Inferior parietal cortex (tissue), 1 donor: Measurements from ENCODE around the gene PRRC2C.
"Not testable (repeated sequence)": the region's sequence is repeated elsewhere in the genome, so short reads cannot be mapped to it uniquely, and the experiment has no call there.

Experiments
- DNase-seq: peaks from one replicate; pipeline ENCODE4 v3.0.0-alpha.2; 2016; ENCODE audit errors: extremely low spot score

The PRRC2C gene

GRCh38 chr1:171485375-171486047, at the start of gene PRRC2C:
Gene PRRC2C (plus strand): TSS chr1:171485530. CDS start chr1:171512089, 26,559 bp downstream.
- peak; percentile 99 for DNase-seq

- no peak for DNase-seq
Measured at GRCh38 chr1:171438441-171438840, 46.9 kb upstream of the PRRC2C start.

DNA sequence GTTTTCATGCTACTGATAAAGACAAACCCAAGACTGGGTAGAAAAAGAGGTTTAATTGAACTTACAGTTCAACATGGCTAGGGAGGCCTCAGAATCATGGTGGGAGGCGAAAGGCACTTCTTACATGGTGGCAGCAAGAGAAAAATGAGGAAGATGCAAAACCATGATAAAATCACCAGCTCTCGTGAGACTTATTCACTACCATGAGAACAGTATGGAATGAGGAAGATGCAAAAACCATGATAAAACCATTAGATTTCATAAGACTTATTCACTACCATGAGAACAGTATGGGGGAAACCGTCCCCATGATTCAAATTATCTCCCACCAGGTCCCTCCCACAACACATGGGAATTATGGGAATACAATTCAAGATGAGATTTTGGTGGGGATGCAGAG, 45.1 kb upstream of the PRRC2C start:
- DNase-seq = not testable (repeated sequence)

DNA sequence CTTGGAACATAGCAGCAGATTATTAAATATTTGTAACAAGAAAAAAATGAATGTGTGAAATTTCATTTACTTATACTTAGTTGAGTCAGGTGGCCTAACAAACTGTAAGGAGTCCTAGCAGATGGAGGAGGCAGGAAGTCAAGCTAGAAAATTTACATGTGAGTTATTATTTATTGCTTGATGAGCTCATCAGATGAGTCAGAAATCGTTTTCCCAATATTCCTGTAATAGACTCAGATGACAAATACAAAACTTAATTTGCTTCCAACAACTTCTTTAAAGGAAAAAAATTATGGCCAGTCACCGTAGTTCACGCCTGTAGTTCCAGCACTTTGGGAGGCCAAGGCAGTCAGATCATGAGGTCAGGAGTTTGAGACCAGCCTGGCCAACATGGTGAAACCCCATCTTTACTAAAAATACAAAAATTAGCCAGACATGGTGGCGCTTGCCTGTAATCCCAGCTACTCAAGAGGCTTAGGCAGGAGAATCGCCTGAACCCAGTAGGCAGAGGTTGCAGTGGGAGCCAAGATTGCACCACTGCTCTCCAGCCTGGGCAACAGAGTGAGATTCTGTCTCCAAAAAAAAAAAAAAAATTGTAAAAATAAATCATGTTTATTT, 43.9 kb upstream of the PRRC2C start:
- not testable (repeated sequence) for DNase-seq

DNA sequence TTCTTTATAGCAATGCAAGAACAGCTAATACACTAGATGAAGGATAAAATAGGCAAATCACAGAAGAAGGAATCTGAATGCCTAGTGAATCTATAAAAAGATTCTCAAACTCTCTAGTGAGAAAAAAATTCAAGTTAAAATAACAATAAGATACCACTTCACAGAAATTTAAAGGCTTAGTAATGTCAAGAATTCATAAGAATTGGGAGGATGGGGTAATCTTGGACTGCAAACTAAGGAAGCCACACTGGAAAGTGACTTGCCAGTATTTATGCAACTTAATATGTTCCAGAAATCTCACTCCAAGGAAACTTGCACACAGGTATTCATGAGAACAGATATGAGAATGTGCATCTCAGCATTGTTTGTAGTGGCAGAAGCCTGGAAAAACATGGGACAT, 38.9 kb upstream of the PRRC2C start:
- no peak for DNase-seq

DNA sequence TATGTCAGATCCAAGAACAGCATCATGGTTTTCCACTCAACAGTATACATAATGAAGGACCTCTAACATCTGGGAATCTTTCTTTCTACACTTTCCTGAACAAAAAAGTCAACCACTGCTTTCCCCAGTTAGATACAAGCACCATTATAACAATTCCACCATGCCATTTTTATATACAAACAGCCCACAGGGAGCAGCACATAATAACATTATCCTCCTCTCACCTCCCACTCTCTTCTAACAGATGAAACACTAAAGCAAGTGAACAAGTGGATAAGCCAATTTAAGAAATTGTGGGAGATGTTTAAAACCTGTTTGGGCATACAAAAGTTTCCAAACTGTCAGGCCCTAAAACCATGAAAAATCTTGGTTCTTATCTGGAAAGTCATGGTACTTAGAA, 29.4 kb upstream of the PRRC2C start:
- DNase-seq = peak; percentile 16

DNA sequence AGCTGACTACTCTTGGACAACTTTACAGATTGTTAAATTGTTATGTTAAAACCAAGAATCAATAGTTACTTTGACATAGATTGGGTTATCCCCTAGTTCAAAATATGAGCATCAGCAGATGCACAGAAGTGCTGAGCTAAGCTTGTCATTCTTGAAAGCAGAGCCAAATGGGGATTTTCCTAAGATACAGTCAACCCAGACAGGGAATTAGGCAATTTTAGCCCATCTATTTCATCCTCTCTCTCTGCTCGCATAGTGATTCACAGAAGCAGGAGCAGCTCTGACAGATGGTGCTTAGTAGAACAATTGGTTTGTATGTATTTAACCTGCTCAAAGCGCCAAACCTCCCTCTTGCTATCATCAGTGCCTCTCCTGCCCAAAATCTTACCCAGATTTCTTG, 27.9 kb upstream of the PRRC2C start:
- DNase-seq = peak; percentile 53

DNA sequence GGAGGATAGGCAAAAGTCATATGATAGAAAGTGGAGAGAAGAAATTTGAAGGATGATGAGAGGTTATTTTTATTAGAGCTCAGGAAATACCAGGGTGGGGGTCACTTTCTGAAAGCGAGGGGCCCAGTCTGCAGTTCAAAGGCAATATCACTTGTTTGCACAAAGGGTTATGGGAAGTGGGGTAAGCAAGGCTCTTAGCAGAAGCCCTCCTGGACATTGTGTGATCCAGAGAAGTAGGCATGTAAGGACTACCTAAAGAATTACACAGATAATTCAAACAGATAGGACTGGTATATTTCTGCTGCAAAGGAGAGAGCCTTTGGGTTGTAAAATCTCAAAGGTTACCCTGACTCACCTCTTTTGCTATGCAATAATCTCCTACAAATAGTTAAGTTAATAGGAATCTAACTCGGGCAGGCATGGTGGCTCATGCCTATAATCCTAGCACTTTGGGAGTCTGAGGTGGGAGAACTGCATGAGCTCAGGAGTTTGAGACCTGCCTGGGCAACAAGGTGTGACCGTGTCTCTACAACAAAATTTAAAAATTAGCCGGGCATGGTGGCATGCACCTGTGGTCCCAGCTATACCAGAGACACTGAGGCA, 25.2 kb upstream of the PRRC2C start:
- DNase-seq = no peak

DNA sequence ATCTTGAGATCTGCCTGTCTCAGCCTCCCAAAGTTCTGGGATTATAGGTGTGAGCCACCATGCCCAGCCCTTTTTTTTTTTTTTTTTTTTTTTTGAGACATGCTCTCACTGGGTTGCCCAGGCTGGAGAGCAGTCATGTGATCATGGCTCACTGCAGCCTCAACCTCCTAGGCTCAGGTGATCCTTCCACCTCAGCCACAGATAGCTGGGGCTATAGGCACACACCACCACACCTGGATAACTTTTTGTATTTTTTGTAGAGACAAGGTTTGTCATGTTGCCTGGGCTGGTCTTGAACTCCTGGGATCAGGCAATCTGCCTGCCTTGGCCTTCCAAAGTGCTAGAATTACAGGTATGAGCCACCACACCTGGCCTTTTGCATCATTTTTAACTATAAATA, 17.7 kb upstream of the PRRC2C start:
- no peak for DNase-seq

DNA sequence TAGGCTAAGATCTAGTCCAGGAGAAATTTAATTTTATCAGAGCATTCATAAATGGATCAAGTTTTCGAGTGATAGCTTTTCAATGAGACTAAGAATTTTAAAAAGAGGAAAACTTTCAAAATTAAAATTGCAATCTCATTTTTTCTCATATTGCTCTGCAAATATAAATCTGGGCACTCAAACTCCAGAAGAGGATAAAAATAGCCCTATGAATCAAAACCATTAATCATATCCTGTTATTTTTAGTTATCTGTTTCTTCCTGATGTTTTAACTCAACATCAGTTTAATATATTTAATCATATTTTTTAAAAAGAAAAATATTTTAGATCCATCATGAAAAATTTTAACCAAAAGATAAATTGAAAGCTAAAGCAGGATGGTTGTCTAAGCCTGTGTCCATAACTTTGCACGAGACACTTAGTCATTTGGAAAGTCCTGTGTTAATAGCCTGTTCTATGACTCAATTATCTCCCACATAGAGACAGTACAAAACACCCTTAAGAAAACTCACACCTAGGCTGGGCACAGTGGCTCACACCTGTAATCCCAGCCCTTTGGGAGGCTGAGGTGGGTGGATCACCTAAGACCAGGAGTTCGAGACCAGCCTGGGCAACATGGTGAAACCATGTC, 17.1 kb upstream of the PRRC2C start:
- DNase-seq = no peak

DNA sequence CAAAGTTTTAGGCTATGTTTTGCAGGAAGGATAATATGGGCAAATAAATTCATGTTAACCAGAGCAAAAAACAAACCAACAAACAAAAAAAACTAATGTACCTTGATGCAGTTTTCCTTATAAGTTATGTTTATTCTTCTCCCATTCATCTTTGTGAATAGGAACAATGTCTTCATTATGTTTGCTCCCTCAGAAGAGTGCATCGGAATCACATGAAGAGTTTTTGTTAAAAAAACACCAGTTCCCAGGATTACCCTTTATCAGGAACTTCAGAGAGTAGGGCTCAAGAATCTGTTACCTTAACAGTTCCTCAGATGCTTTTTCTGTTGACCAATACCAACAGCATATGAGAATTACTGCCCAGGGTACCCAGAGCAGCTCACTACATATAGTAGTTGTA, 14.6 kb upstream of the PRRC2C start:
- no peak for DNase-seq

DNA sequence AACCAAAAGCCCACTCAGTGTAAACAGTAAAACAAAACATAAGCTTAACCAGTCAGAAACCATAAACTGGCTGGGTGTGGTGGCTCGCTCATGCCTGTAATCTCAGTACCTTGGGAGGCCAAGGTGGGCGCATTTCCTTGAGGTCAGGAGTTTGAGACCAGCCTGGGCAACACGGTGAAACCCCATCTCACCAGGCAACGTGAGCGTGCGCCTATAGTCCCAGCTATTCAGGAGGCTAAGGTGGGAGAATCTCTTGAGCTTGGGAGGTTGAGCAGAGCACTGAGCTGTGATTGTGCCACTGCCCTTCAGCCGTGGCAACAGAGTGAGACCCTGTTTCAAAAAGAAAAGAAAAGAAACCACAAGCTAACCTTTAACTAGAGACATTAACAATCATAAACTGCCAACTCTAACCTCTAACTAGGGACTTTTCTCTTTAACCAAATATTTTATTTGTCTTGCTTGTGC, 13.1 kb upstream of the PRRC2C start:
- no peak for DNase-seq

- DNase-seq = no peak
Measured at GRCh38 chr1:171476829-171477228, 8.5 kb upstream of the PRRC2C start.

DNA sequence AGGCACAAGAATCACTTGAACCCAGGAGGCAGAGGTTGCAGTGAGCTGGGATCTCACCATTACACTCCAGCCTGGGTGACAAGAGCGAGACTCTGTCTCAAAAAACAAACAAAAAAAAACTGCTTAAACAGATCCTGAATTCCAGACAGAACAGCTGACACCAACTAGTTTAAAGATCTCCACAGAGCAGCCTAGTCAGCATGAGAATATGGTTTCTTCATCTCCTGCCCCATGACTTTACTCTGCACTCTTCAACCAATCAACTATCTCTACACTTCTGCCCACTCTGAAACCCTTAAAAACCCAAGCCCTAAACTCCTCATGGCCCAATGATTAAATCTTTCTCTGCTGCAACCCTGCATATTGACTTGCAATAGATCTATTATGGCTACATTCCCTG, 7.5 kb upstream of the PRRC2C start:
- DNase-seq = no peak

DNA sequence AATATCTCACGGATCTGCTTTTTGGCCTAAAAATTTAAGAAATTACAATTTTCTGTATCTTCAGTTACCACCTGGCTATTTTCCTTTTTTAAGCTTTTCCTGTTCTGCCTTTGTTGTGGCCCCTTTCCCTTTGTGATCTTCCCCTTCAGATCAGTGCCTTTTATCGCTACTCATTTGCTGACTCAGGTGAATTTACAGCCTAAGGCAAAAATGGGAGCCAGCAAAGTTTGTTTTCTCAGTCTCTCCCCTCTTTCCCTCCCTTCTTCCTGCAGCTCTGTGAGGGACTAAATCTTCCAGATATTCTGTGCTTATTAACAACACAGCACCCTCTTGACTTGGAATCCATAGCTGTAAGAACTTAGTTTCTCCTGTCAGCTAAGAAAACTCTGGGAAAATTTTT, 5.3 kb upstream of the PRRC2C start:
- no peak for DNase-seq

DNA sequence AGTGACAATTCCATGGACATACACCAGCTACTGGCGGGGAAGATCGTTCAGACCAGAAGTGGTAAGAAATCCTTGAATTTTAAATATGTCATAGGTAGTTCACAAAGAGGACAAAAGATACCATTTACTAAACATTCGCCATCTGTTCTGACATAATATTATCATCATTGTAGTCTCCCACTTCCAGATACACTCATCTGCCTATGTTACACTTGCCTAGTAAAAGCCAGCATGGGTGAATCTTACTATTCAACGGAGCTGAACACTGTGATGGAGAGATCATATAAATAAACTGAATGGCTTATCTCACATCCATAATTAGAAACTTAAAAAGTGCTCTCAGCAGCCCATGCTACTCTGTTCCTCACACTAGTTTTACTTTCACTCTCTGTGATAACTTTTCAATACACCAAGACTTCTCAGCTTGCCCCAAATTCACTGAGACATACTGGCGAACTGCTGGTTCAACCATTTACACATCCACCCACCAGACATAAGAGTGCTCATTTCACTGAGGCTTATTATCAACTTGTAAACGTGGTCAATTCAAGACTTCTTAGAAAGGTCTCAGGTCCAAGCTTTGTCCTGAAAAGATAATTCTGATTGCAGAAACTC, 463 bp upstream of the PRRC2C start:
- no peak for DNase-seq

GRCh38 chr1:171486048-171486519, 754 bp downstream of the PRRC2C start:
- DNase-seq = peak; percentile 47

DNA sequence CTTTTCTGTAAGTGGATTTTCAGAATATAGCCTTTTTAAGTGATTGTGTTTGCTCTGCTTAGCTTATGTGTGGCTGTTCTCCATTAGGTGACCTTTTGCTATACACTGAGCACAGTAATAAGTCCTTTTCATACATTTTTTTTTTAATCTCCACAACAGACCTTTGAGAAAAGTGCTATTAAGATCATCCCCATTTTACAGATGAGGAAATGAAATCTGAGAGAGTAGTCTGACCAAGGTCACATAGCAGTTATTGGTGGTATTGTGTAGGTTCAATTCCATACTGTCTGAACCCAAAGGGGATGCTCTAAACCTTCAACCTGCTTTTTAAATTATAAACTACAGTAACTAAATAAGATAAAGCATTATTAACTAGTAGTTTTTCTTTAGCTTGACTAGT, 1.7 kb downstream of the PRRC2C start:
- no peak for DNase-seq

DNA sequence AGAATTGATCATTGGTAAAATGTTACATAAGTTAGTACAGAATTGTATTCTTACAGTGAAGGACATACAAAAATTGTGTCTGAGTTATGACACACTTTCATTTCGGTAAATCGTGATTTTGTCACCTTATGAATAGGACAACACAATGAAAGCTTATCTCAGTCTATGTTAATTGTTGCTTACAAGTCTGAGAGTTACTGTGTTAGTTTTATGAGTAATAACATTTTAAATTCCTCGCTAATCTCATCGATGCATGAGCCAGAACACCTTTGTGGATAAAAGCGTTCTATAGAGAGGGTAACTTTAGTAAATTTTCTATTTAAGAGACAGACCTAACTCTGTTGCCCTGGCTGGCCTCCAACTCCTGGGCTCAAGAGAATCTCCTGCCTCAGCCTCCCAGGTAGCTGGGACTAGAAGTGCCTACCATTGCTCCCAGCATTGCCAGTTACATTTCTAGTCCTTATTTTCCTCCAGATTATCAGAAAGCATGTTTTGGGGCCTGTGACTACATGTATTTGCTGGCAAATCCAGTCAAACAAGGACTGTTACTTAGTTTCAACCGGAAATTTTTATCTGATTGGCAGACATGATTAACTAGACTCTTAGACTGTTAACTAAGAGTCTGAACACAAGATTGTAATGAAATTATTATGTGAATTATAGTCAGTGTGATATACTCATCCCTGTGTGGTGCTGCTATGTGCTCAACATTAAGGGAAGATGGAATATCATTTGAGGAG, 3.0 kb downstream of the PRRC2C start:
- DNase-seq = no peak

GRCh38 chr1:171494076-171494475, 8.7 kb downstream of the PRRC2C start:
- no peak for DNase-seq

- DNase-seq = no peak
Measured at GRCh38 chr1:171495444-171495843, 10.1 kb downstream of the PRRC2C start.
